GM18858 (cell line): Measurements from ENCODE around the gene ALPL.
"Not testable (repeated sequence)": the region's sequence is repeated elsewhere in the genome, so short reads cannot be mapped to it uniquely, and the experiment has no call there.

Source experiments
- ATAC-seq: cut with Tn5 transposase; IDR thresholded peaks from one replicate; pipeline ENCODE4 v1.9.1; 2021; ENCODE audit not compliant: unreplicated experiment

ALPL gene

GRCh38 chr1:21553116-21553926 is 44.1 kb downstream of the ALPL start:
- no peak for ATAC-seq

DNA sequence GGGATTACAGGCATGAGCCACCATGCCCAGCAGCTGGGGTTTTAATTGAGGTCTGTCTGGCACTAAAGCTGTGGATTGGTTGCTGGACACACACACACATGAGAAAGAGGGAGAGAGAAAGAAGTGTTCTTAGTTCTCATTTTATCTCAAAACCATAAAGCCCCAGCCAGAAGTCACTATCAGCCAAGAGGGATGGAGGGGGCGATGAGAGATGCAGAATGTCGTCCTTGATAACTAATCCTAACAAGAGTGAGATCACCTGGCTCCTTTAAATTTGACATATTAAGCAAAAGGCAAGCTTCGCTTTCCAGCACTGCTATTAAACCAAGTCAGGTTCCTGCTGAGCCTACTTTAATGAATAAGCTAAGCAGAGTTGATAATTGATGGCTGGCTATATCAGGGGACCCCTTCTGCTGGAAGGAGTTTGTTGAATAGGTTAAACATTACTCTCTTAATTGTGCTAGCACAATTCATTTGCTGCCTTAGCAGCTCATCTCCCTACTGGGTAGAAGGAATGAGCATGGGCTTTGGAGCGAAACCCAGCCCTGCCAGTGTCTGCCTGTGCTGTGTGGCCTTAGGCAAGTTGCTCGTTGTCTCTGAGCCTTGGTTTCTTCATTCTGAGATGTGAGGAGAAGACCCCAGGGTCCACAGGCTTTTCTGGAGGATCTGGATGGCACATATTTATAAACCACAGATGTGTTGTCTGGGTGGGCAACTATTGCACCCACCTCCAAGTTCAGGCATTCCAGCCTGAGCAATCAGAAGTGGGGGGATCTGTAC is 50.8 kb downstream of the ALPL start:
- ATAC-seq, result no peak

DNA sequence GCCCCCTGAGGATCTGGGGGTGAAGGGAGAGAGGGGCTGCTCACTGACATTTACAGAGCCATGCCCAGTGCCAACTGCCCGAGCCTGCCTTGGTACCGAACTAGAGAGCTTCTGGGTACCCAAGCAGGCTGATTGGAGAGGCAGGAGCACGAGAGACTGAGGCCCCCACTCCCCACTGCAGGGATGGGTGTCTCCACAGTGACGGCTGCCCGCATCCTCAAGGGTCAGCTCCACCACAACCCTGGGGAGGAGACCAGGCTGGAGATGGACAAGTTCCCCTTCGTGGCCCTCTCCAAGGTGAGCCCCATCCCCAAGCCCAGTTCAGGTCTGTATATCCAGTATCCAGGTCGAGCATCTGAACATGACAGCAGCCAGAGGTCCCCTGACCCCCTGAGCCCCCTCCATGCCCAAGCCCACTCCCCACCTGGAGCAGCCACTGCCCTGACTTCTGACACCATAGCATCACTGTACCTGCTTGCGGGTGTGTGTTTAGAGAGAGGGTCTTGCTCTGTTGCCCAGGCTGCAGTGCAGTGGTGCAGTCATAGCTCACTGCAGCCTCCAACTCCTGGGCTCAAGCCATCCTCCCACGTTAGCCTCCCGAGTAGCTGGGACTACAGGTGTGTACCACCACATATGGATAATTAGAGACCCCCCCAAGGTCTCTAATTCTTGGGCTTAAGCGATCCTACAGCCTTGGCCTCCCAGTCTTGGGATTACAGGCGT is 51.9 kb downstream of the ALPL start:
- no peak for ATAC-seq

DNA sequence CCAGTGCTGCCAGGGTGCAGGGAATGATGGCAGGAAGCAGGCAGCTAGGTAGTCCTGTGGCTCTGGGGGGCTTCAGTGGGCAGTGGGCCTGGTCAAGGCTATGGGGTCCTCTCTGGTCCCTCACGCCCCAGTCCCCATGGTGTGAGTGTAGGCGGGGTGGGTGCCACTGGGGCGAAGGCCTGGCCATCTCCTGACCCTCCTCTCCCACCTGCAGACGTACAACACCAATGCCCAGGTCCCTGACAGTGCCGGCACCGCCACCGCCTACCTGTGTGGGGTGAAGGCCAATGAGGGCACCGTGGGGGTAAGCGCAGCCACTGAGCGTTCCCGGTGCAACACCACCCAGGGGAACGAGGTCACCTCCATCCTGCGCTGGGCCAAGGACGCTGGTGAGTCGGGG is 53.7 kb downstream of the ALPL start:
- no peak for ATAC-seq

- ATAC-seq, result no peak
Observed at GRCh38 chr1:21563971-21564370, 54.7 kb downstream of the ALPL start.

DNA sequence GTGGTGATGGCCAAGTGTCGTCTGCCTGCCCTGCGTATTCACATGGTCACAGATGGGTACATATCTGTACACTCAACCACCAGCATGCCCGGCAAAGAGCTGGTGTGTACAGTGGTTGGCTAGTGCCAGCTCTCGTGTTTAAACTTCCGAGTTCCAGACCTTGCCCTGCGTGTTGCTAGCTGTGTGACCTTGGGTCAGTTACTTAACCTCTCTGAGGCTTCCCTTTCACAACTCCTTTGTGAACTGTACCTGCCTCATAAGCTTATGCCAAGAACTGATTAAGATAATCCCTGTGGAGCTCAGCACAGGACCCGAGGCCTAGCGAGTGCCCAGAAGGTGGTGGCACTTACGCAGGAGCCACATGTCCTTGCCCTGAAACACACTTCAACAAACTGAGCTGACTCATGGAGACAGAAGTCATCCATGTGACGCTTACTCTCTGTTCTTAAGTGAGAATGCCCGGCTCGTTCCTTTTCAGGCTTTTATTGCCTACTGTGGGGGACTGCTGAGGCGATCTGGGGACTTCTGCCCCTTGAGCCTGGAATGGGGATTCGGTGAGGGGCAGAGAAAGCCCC is 55.4 kb downstream of the ALPL start:
- ATAC-seq, result no peak

DNA sequence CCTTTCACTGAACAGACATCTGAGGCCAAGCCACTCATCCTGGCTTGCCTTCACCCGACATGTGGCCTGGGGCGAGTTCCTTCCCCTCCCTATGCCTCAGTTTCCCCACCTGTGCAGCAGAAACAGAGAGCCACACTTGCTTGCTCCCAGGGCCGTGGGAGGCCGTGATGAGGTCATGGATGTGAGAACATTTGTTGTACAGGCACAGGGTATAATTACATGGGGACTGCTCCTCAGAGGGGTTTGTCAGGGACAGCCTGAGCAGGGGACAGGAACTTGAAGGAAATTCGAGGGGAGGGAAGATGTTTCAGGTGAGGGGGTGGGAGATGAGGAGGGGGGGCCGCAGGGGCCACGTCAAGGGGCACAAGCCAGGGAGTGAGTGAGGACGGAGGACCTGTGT is 56.1 kb downstream of the ALPL start:
- ATAC-seq, result no peak

GRCh38 chr1:21566361-21566760 is 57.1 kb downstream of the ALPL start:
- ATAC-seq, result not testable (repeated sequence)

- ATAC-seq, result no peak
Observed at GRCh38 chr1:21567241-21568005, 58.2 kb downstream of the ALPL start.

- ATAC-seq, result no peak
Observed at GRCh38 chr1:21568006-21568746, 59.0 kb downstream of the ALPL start.

- no peak for ATAC-seq
Observed at GRCh38 chr1:21568809-21569385, 59.7 kb downstream of the ALPL start.

GRCh38 chr1:21569820-21570527 is 60.8 kb downstream of the ALPL start:
- ATAC-seq, result no peak

- no peak for ATAC-seq
Observed at GRCh38 chr1:21570528-21570875, 61.3 kb downstream of the ALPL start.

DNA sequence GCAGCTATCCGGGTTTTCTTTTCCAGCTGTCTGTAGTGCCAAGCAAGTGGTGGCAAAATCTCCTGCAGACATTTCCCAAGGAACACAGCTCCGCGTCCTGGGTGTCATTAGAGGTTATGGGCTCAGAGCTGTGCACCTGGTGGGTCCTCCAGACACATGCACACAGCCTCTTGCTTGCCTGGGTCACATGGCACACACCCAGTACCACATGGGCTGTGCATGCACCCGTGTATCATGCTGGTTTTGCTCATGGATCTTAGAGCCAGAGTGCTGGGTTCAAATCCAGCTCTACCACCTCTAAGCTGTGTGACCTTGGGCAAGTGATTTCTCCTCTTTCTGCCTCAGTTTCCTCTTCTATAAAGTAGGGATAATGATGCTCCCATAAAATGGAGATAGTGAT is 61.7 kb downstream of the ALPL start:
- ATAC-seq, result no peak

DNA sequence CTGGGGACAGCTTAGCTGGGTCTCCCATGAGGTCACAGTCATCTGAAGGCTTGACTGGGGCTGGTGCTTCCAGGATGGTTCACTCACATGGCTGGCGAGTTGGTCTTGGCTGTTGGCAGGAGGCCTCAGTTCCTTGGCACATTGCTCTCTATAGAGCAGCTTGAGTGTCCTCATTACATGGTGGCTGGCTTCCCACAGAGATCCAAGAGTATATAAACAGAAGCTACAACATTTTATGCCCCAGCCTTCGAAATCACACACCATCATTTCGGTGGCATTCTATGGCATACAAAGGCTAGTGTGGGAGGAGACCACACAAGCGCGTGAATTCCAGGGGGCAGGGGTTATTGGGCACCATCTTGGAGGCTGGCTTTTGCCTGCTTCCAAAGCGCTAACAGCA is 63.0 kb downstream of the ALPL start:
- ATAC-seq, result no peak

DNA sequence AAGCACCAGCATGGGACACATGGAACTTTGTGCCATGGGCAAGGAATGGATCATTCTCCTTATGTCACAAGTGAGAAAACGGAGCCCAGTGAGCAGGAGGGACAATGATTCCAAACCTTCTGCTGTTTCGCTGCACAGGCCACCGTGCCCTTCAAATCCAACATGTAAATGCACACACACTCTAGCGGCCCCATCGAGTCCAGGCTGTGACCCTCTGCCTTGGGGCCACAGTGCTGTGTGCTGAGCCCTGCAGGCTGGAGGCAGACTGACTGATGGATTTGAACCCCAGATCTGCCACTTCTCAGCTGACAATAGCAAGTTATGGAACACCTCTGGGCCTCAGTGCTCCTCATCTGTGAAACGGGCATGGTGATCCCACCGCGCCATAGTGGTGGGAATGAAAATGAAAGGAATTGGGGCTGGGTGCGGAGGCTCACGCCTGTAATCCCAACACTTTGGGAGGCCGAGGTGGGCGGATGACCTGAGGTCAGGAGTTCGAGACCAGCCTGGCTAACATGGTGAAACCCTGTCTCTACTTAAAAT is 63.6 kb downstream of the ALPL start:
- no peak for ATAC-seq

GRCh38 chr1:21573475-21573874 is 64.3 kb downstream of the ALPL start:
- ATAC-seq, result no peak

DNA sequence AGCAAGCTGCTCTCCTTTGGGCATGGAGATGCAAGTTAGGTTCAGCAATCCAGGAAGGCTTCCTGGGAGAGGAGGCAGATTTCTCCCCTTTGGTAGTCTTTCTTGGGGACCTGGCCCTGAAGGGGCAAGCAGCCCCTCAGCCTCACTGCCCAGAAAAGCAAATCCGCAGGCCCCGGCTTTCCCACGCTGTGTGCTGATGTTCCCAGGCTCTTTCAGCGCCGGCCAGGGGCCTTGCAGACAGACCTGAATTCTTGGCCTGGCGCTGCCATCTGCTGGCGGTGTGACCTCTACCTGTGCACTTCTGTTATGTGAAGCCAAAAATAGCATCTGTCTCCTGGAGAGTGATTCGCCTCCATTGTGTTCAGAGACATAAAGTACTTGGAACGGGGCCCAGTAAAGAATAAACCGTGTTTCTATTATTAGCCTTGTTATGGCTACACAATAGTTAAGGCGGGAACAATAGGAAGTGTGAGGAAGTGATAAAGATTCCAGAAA is 64.8 kb downstream of the ALPL start:
- no peak for ATAC-seq
